D721Med (cell line): ENCODE results near the gene DKK3.

ENCODE experiments used
- DNase-seq: peaks from one replicate; pipeline ENCODE4 v3.0.0; 2011; ENCODE audit warnings: low spot score; ENCODE audit not compliant: insufficient read length
- FAIRE-seq: peaks from 2 replicates; lab custom pipeline; 2011; peaks lifted over from hg19 to GRCh38; lab: Jason Lieb, UNC
- CTCF ChIP-seq: IDR thresholded peaks from 2 replicates; pipeline ENCODE4 v1.5.1; 2012; ENCODE audit warnings: mild to moderate bottlenecking, control low read depth; ENCODE audit not compliant: insufficient read depth; ENCODE audit errors: missing control alignments

DKK3 gene

DNA sequence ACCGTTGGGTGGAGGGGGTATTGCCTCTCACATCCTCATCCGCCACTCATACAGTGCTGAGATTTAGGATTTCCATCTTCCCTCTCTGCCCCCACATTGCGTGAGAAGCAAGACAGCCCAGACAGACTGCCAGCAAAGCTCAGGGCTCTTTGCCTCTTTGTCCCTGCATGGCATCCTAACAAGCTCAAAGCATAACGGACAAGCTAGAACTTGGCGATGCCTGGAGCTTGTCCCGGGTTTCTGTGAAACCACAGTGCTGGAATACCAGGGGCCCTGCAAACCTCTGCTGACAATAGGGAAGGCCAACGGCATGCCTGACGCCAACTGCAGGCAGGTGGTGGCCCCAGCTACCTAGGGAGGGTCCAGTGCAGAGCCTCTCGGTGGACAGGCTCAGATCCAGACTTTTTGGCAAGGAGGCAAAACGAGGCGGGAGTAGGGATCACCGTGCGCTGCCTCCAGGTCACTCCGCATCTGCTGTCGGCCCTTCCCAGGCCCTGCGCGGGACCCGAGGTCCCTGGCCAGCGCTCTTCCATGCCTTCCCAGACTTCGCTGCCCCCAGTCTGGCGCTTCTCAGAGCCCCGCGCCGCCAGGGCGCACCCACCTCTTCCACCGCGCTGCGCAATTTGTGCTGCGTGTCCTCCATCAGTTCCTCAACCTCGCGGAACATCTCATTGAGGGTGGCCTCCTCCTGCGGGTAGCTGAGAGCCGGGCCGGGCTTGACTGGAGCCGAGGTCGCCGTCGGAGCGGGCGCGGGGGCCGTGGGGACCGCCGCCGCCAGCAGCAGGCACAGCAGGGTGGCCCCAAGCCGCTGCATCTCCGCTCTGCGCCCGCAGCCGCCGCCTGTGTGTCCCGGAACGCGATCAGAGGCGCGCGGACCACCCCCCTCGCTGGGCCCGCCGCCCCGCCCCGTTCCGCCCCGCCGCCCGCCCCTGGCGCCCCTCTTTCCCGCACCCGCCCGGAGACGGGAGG is at the start of gene DKK3:
DKK3 (minus strand) TSS at position 858 of the 969 bp plus-strand sequence; CDS start at position 814, 44 bp downstream.
- DNase-seq (no peak), FAIRE-seq (no peak)
- TF ChIP-seq CTCF: no peak

DNA sequence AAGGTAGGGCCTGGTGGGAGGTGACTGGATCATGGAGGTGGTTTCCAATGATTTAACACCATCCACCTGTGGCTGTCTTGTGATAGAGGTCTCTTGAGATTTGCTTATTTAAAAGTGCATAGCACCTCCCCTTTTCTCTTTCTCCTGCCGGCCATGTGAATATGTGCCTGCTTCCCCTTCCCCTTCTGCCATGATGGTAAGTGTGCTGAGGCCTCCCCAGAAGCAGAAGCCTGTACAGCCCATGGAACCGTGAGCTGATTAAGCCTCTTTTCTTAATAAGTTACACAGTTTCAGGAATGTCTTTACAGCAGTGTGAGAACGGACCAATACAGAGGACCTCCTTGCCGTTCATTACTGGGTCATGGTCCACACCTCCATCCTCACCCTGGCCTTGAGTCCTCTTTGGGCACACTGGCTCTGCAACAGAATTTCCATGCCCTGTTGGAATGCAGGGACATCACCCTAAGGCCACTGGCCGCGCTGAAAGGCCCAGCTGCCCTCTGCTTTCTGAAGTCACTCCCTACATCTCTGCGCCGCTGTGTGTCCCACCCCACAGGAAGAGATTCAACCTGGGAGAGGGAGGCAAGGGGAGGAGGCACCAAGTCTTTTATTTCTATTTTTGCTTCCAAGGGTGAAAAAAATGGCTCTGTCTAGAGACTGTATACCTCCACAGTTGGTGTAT is 49.0 kb upstream of the DKK3 start:
- FAIRE-seq: no peak
- TF ChIP-seq CTCF: no peak

DNA sequence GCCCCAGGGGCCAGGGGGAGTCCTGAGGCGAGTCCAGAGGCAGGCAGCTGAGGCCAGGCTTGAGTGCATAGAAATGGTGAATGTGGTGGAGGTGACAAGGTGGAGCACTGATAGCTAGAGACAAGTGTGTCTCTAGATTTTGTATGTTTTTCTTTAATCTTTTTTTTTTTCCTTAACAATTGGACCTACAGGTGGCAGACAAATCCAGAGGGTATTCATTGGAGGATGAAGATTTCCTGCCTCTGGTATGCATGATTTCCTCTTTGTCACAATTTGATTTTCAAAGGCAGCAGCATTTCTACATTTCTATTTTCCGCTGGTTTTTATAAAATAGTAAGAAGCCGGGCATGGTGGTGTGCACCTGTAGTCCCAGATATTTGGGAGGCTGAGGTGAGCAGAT is 47.7 kb upstream of the DKK3 start:
- DNase-seq (no peak), FAIRE-seq (no peak)
- no peak for TF ChIP-seq CTCF

More for the DNA sequence above, 49.0 kb upstream of the DKK3 start:
- DNase-seq: no peak

DNA sequence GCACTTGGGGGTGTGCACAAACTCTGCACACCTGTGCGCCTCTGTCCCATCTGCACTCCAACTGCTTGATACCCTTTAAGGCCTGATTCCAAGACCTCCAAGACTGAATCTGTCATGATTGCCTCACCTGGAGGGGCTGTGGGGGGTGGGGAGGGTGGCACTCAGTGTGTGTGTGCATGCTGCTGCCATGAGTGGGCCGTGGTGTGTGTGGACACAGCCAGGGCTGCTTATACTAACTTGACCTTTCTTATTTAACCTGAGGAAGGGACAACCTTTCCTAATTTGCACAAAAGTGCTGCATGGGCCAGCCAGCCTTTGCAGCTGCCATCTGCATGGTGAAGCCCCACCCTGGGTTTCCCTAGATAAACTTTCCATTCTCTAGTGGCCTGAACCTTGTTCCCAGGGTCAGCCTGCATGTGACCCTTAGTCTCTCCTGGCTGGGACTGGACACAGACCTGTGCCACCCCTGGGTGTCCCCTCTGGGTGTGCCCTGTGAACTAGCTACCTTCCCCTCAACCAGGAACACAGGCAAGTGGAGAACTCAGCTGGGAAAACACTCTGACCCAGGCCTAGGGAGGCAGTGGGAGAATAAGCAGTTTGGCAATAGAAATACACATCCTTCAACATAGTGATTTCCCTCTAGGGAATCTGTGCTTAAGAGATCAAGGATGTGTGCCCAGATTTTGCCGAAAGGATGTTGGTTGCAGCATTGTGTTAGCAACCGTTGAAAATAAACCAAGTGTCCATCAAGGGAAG is 45.4 kb upstream of the DKK3 start:
- FAIRE-seq (no peak), DNase-seq (no peak)
- no peak for TF ChIP-seq CTCF

GRCh38 chr11:12052676-12053605 is 44.5 kb upstream of the DKK3 start:
- FAIRE-seq: no peak
- no peak for TF ChIP-seq CTCF

DNA sequence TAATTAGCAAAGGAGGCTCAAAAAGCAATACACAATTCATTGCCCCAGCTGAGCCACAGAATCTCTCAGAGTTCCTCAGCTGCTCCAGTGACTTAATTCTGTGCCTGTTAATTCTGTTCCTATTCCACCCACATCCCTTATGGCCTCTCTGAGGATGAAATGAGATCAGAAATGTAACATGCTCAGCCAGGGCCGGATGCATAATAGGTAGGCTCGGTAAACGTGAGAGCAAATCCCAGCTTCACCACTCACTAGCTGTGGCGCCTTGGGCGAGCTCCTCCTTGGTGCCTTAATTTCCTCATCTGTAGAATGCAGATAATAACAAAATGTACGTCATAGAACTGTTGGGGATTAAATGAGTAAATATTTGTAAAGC is 42.8 kb upstream of the DKK3 start:
- no peak for FAIRE-seq
- no peak for TF ChIP-seq CTCF
- DNase-seq: no peak

More at GRCh38 chr11:12052676-12053605, 44.5 kb upstream of the DKK3 start:
- DNase-seq: no peak
